Natural killer cell (primary cell): Measurements from ENCODE around the gene FIBCD1. TPM values are rescaled to one million over a fixed set of nuclear protein-coding genes. Genes with fewer than 3 reads are reported as not detected.

Experiments
- ATAC-seq, 3 donors: fragments of 150-1000 bp in 2 of 3; fragments of 200-7000 bp in 1 of 3; cut with Tn5 transposase; 1 replicate in 1 of 3; 2 replicates in 2 of 3; pipeline ENCODE4 v1.10.0; 2021; ENCODE audit warnings: mild to moderate bottlenecking in 2 of 3, moderate library complexity in 2 of 3
- DNase-seq, 2 donors: peaks; one replicate each; pipeline versions ENCODE4 v3.0.0 to v3.0.0-alpha.2; 2013 to 2021; ENCODE audit warnings: mixed read lengths in 1 of 2
- H3K27ac ChIP-seq: one replicate; pipeline ENCODE4 v1.5.1; 2013; ENCODE audit warnings: mild to moderate bottlenecking, low read length
- H3K27me3 ChIP-seq: one replicate; pipeline ENCODE4 v1.6.1; 2013; ENCODE audit warnings: low read length; ENCODE audit not compliant: control insufficient read depth, insufficient read depth
- H3K36me3 ChIP-seq: one replicate; pipeline ENCODE4 v1.6.1; 2013; ENCODE audit warnings: low read length; ENCODE audit not compliant: control insufficient read depth, insufficient read depth
- H3K4me1 ChIP-seq: one replicate; pipeline ENCODE4 v1.6.1; 2013; ENCODE audit warnings: low read length; ENCODE audit not compliant: control insufficient read depth, insufficient read depth
- H3K4me3 ChIP-seq: one replicate; pipeline ENCODE4 v1.5.1; 2013; ENCODE audit warnings: low read length
- H3K9me3 ChIP-seq: one replicate; pipeline ENCODE4 v1.6.1; 2013; ENCODE audit warnings: low read length; ENCODE audit not compliant: control insufficient read depth, insufficient read depth
- H3K27ac Mint-ChIP-seq, 2 donors: one replicate each; pipeline ENCODE4 v1.8.0; 2022; ENCODE audit warnings: mild to moderate bottlenecking in 2 of 2, mixed read lengths in 2 of 2, moderate library complexity in 1 of 2
- H3K27me3 Mint-ChIP-seq, 2 donors: one replicate each; pipeline ENCODE4 v1.8.0; 2022; ENCODE audit warnings: low read depth in 2 of 2, mixed read lengths in 2 of 2
- H3K36me3 Mint-ChIP-seq: one replicate; pipeline ENCODE4 v1.8.0; 2022; ENCODE audit warnings: mixed read lengths
- H3K4me1 Mint-ChIP-seq, 2 donors: one replicate each; pipeline ENCODE4 v1.8.0; 2022; ENCODE audit warnings: mixed read lengths in 2 of 2
- H3K4me3 Mint-ChIP-seq: one replicate; pipeline ENCODE4 v1.8.0; 2022; ENCODE audit warnings: mild to moderate bottlenecking, moderate library complexity, mixed read lengths
- H3K9me3 Mint-ChIP-seq, 2 donors: one replicate each; pipeline ENCODE4 v1.8.0; 2022; ENCODE audit warnings: mixed read lengths in 2 of 2
- WGBS: methylation state at CpG from one replicate; pipeline ENCODE4 v1.1.7; 2013; ENCODE audit warnings: missing lambda C conversion rate; ENCODE audit not compliant: insufficient coverage; 5-methylcytosine and 5-hydroxymethylcytosine counted together
- intact Hi-C: fragments of 100-400 bp; cut with micrococcal nuclease; formaldehyde crosslinking; loops from one replicate; pipeline ENCODE4 v1.14.2; 2022
- total RNA-seq, 4 donors: library from RNA; stranded (reverse); fragments of 120-200 nt in 1 of 4; gene quantifications; one replicate each; pipeline versions ENCODE4 v1.2.3 to v1.2.4, GENCODE V29; 2013 to 2022
- TF ChIP-seq, protein P1 (sequence below): fragments of 200-600 bp; IDR thresholded peaks from one replicate; pipeline ENCODE4 v1.8.0; 2022; ENCODE audit warnings: antibody characterized with exemption

The FIBCD1 gene
- total RNA-seq, 3 donors from 2014 or later (not counting 1 experiment from before 2014, with no cell fraction given): not detected

DNA sequence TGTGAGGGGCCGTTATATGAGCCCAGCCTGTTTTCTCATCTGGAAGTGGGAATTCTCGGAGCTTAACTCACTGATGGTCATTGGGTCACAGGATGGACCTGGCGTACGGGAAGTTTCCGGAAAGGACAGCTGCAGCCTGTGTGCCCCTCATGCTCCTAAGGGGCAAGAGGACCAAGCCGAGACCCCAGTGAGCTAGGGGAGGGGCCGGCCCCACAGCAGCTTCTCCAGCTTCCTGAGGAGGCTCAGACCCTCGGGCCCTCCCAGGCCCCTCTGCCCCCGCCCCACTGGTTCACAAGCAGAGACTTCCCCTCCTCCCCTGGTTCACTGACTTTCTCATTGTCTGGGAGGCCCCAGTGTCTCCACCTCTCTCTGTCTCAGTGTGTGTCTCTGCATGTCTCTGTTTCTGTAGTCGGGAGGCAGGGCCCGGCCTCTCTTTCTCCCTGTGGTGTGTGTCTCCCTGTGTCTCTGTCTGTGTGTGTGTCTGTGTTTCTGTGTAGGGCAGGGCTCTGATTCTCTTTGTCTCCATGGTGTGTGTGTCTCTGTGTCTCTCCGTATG is 32.3 kb upstream of the FIBCD1 start:
- no peaks in the 10 kb centered on the region for H3K4me1 ChIP-seq
- no peaks in the 10 kb centered on the region for H3K36me3 Mint-ChIP-seq
- intact Hi-C loops: no loop called here
- no peak overlapping the region for H3K27ac Mint-ChIP-seq
- no peak overlapping the region for H3K4me3 ChIP-seq
- peaks cover 0 to 12% of the 10 kb centered on the region in 2 donors for H3K27me3 Mint-ChIP-seq
- H3K4me1 Mint-ChIP-seq: peaks cover 0 to 12% of the 10 kb centered on the region in 2 donors
- H3K4me3 Mint-ChIP-seq: no peak overlapping the region
- H3K27me3 ChIP-seq: no peaks in the 10 kb centered on the region
- no peaks in the 10 kb centered on the region for H3K9me3 ChIP-seq
- DNase-seq (no peak), ATAC-seq (no peak)
- H3K9me3 Mint-ChIP-seq: no peaks in the 10 kb centered on the region
- H3K36me3 ChIP-seq: no peaks in the 10 kb centered on the region
- TF ChIP-seq, protein P1, sequence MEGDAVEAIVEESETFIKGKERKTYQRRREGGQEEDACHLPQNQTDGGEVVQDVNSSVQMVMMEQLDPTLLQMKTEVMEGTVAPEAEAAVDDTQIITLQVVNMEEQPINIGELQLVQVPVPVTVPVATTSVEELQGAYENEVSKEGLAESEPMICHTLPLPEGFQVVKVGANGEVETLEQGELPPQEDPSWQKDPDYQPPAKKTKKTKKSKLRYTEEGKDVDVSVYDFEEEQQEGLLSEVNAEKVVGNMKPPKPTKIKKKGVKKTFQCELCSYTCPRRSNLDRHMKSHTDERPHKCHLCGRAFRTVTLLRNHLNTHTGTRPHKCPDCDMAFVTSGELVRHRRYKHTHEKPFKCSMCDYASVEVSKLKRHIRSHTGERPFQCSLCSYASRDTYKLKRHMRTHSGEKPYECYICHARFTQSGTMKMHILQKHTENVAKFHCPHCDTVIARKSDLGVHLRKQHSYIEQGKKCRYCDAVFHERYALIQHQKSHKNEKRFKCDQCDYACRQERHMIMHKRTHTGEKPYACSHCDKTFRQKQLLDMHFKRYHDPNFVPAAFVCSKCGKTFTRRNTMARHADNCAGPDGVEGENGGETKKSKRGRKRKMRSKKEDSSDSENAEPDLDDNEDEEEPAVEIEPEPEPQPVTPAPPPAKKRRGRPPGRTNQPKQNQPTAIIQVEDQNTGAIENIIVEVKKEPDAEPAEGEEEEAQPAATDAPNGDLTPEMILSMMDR: no peak
- H3K27ac ChIP-seq: no peak overlapping the region
- WGBS: 85% methylated on average over 12 of the region's 12 CpGs

DNA sequence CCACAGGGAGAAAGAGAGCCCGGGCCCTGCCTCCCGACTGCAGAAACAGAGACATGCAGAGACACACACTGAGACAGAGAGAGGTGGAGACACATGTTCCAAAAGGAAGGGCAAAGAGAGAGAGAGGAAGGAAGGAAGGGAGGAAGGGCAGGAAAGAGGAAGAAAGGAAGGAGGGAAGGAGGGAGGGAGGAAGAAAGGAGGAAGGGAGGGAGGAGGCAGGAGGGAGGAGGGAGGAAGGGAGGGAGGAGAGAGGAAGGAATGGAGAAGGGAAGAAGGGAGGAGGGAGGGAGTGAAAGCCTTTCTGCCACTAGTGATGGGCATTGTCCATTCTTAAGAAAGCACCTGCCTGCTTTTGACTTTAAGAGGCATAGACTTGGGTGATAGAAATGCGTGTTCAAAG is 31.8 kb upstream of the FIBCD1 start:
- H3K4me1 Mint-ChIP-seq: peaks cover 0 to 12% of the 10 kb centered on the region in 2 donors

DNA sequence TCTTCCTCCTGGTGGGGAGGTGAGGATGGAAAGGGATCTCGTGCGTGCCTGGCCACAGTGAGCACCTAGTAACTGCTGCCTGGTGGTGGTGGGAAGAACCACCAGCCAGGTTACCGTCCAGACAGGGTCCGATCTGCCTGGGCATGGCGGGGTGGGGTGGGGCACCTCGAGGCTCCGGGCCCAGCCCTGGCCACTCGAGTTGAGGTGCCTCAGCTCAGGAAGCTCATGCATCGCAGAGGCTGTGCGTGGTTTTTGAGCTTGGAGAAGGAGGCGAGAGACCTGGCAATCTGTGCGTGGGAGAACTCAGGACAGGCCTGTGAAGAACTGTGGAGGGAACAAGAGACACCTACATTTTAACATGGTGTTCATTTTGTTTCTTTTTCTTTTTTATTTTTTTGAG is 31.0 kb upstream of the FIBCD1 start:
- intact Hi-C loops: no loop called here

More for the DNA sequence above, 31.8 kb upstream of the FIBCD1 start:
- no peaks in the 10 kb centered on the region for H3K36me3 ChIP-seq
- H3K9me3 ChIP-seq: no peaks in the 10 kb centered on the region
- no peaks in the 10 kb centered on the region for H3K27me3 ChIP-seq
- Mint-ChIP-seq H3K9me3 (no peaks in the 10 kb centered on the region), H3K27me3 (peaks cover 0 to 12% of the 10 kb centered on the region in 2 donors), H3K36me3 (no peaks in the 10 kb centered on the region), H3K4me3 (no peak overlapping the region), H3K27ac (no peak overlapping the region)
- 83% methylated on average over 3 of the region's 3 CpGs for WGBS
- H3K4me3 ChIP-seq: no peak overlapping the region
- no peak overlapping the region for H3K27ac ChIP-seq
- ATAC-seq (no peak), DNase-seq (no peak)
- H3K4me1 ChIP-seq: no peaks in the 10 kb centered on the region
- intact Hi-C loops: no loop called here
- TF ChIP-seq, protein P1: no peak

More for the DNA sequence above, 31.0 kb upstream of the FIBCD1 start:
- Histone ChIP-seq H3K4me1 (no peaks in the 10 kb centered on the region), H3K9me3 (no peaks in the 10 kb centered on the region), H3K27ac (no peak overlapping the region), H3K36me3 (no peaks in the 10 kb centered on the region), H3K27me3 (no peaks in the 10 kb centered on the region), H3K4me3 (no peak overlapping the region)
- DNase-seq (no peak), ATAC-seq (no peak)
- Mint-ChIP-seq H3K27me3 (peaks cover 0 to 12% of the 10 kb centered on the region in 2 donors), H3K4me3 (no peak overlapping the region), H3K9me3 (no peaks in the 10 kb centered on the region), H3K36me3 (no peaks in the 10 kb centered on the region), H3K4me1 (peaks cover 0 to 12% of the 10 kb centered on the region in 2 donors), H3K27ac (no peak overlapping the region)
- WGBS: 71% methylated on average over 12 of the region's 12 CpGs
- TF ChIP-seq, protein P1: no peak
